LNCaP clone FGC (cell line): ENCODE measurements around the gene KRTAP4-12.
"Not testable (repeated sequence)": the region's sequence is repeated elsewhere in the genome, so short reads cannot be mapped to it uniquely, and the experiment has no call there.

Source experiments
- DNase-seq: peaks from one replicate; pipeline ENCODE4 v3.0.0-alpha.2; 2011; ENCODE audit warnings: low read depth
- H3K4me3 ChIP-seq: 2 replicates; pipeline ENCODE4 v1.5.1; 2011; ENCODE audit warnings: mild to moderate bottlenecking, low read depth, low read length, control low read depth
- TF ChIP-seq, protein P1 (sequence below): IDR thresholded peaks from 2 replicates; pipeline ENCODE4 v1.5.1; 2012; ENCODE audit warnings: mild to moderate bottlenecking; ENCODE audit not compliant: control insufficient read depth, insufficient read depth; ENCODE audit errors: extremely low read depth

The KRTAP4-12 gene

DNA sequence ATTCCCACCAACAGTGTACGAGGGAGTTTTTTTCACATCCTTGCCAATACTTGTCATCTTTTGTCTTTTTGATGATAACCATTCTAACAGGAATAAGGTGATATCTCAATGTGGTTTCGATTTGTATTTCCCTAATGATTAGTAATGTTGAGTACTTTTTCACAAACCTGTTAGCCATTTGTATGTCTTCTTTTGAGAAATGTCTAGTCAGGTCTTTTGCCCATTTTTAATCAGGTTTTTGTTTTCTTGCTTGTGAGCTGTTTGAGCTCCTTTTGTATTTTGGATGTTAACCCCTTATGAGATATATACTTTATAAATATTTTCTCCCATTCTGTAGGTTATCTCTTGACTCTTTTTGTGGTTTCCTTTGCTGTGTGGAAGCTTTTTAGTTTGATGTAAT lies 27.5 kb upstream of the KRTAP4-12 start:
- DNase-seq = no peak
- TF ChIP-seq, protein P1, sequence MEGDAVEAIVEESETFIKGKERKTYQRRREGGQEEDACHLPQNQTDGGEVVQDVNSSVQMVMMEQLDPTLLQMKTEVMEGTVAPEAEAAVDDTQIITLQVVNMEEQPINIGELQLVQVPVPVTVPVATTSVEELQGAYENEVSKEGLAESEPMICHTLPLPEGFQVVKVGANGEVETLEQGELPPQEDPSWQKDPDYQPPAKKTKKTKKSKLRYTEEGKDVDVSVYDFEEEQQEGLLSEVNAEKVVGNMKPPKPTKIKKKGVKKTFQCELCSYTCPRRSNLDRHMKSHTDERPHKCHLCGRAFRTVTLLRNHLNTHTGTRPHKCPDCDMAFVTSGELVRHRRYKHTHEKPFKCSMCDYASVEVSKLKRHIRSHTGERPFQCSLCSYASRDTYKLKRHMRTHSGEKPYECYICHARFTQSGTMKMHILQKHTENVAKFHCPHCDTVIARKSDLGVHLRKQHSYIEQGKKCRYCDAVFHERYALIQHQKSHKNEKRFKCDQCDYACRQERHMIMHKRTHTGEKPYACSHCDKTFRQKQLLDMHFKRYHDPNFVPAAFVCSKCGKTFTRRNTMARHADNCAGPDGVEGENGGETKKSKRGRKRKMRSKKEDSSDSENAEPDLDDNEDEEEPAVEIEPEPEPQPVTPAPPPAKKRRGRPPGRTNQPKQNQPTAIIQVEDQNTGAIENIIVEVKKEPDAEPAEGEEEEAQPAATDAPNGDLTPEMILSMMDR = no peak
- H3K4me3 ChIP-seq = no peak overlapping the region

DNA sequence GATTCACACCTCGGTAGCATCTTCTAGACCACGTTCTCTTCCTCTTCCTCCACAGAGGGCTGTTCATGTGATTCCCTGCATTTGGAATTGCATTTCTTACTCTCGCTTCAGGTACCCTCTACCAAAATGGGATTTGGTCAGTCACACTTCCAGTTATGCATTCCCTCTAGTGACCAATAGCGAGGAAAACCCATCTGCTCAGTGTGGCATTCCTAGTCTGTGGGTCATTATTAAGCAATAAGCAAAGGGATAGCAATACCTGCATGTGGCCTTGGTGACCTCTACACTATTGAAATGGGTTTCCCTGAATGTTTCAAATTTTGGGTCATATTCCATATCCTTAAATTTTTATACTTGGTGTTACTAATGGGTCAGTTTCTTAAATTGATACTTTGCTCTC lies 26.0 kb upstream of the KRTAP4-12 start:
- TF ChIP-seq, protein P1 = no peak
- DNase-seq = no peak
- no peak overlapping the region for H3K4me3 ChIP-seq

DNA sequence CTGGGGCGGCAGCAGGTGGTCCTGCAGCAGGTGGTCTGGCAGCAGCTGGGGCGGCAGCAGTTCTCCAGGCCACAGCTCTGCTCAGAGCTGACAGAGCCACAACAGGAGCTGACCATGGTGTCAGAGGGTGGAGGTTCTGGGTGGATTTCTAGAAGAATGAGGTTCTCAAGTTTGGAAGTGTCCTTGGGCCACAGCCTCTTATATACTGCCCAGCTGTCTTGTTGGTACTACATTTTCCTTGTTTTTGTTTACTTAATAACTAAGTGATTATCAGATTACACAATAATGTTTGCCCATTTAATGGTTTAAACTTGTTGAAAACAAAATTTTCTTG lies 25.6 kb upstream of the KRTAP4-12 start, which contains the start of gene KRTAP4-5:
TSS of gene KRTAP4-5 (minus strand) at position 174 of the 334 bp plus-strand sequence. CDS start at position 116, 58 bp downstream.
- no peak for DNase-seq
- no peak within 1 kb of the TSS for H3K4me3 ChIP-seq
- TF ChIP-seq, protein P1 = no peak

DNA sequence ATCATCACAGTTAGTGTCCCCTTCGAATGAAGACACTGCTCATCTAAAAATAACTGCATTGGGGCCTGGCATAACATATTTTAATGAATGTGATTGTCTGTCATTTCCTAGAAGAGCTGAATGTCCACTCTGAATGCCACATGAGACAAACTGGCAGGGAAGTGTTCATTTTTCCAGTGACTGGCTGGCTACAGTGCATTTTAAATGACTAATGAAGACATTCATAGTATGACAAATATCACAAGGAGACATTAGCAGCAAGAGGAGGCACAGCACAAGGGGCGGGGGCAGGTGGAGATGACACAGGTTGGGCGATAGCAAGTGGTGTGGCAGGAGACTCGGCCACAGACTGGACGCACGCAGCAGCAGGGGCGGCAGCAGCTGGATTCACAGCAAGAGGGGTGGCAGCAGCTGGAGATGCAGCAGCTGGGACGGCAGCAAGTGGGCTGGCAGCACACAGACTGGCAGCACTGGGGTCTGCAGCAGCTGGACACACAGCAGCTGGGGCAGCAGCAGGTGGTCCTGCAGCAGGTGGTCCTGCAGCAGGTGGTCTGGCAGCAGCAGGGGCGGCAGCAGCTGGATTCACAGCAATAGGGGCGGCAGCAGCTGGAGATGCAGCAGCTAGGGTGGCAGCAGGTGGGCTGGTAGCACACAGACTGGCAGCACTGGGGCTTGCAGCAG lies 25.1 kb upstream of the KRTAP4-12 start:
- not testable (repeated sequence) for DNase-seq

DNA sequence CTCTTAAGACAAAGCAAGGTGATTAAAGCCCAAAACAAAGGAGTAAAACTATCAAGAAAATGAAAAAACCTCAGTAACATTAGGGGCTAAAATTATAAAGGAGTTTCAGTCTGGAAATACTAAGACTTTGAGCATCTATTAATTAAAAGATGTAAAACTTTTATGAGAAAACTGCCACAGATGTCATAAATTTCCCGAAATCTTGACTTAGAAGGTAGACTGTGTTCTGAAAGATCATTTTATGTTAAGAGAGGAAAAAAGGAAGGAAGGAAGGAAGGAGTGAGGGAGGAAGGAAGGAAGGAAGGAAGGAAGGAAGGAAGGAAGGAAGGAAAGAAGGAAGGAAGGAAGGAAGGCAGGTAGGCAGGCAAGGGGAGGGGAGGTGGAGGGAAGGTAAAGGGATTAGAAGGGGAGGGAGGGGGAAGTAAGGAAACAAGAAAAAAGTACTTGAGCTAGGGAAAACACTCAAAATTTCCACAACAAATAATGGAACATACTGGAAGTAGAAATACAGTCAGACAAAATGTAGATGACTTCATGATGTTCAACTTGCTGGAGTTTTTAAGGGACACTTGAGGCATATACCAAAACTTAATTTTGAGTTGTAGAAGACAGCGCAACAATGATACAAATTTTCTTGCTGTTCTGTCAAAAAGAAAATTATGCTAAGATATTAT lies 23.7 kb upstream of the KRTAP4-12 start:
- H3K4me3 ChIP-seq = no peak overlapping the region
- TF ChIP-seq, protein P1 = no peak
- DNase-seq = no peak

More for the DNA sequence above, 25.1 kb upstream of the KRTAP4-12 start:
- not testable (repeated sequence) for H3K4me3 ChIP-seq

DNA sequence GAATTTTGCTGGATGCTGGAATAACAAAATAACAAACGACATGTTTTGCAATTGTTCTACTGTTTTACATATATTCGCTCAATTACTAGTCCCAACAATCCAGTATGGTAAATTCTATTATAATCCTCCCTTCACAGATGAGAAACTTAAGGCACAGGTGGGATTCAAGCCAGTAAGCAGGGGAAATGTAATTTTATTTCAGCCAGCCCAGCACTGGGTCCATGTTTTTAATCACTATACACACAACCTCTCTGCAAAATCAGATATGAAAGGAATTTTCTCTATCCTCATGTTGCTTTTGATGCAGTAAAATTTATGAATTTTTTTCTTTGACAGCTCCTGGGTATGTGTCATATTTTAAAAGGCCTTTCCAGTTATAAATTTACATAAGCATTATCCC lies 21.3 kb upstream of the KRTAP4-12 start:
- DNase-seq = no peak
- TF ChIP-seq, protein P1 = no peak
- H3K4me3 ChIP-seq = no peak overlapping the region

DNA sequence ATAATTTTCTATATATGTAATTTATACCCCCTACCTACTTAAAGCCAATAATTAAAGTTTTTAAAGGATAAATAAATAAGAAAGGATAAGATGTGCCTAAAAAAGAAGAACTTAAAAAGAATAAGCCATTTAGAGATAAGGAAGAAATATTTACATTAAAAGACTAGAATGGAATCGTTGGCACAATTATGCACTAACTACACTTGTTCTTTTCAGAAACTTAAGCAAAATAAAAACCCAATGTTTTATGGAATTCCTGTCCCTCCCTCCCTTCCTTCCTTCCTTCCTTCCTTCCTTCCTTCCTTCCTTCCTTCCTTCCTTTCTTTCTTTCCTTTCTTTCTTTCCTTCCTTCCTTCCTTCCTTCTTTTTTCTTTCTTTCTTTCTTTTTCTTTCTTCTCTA lies 20.9 kb upstream of the KRTAP4-12 start:
- TF ChIP-seq, protein P1 = no peak
- DNase-seq = no peak
- H3K4me3 ChIP-seq = no peak overlapping the region
